DMS114 treated with DMSO at 0.1 percent for 48 hours (cell line): ENCODE results near the gene ELF2.
"Not testable (repeated sequence)": the region's sequence is repeated elsewhere in the genome, so short reads cannot be mapped to it uniquely, and the experiment has no call there.

Source experiments
- DNase-seq: peaks from one replicate; lab custom pipeline; 2025; ENCODE audit not compliant: unreplicated experiment; lab: John Stamatoyannopoulos, UW

Gene ELF2

GRCh38 chr4:139024686-139025085, 152.3 kb downstream of the ELF2 start:
- no peak for DNase-seq

GRCh38 chr4:139022835-139023234, 154.2 kb downstream of the ELF2 start:
- no peak for DNase-seq

DNA sequence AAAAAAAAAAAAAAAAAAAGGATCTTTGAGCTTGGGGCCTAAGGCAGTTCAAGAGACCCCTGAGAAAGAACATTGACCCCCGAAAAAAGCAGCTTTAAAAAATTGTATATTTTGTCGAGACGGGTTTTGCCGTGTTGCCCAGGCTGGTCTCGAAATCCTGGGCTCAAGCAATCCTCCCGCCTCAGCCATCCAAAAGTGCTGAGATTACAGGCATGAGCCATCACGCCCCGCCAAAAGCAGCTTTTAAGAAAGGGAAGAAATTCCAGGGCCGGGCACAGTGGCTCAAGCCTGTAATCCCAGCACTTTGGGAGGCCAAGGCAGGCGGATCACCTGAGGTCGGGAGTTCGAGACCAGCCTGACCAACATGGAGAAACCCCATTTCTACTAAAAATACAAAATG, 155.9 kb downstream of the ELF2 start:
- not testable (repeated sequence) for DNase-seq

GRCh38 chr4:139020384-139020783, 156.6 kb downstream of the ELF2 start:
- no peak for DNase-seq

DNA sequence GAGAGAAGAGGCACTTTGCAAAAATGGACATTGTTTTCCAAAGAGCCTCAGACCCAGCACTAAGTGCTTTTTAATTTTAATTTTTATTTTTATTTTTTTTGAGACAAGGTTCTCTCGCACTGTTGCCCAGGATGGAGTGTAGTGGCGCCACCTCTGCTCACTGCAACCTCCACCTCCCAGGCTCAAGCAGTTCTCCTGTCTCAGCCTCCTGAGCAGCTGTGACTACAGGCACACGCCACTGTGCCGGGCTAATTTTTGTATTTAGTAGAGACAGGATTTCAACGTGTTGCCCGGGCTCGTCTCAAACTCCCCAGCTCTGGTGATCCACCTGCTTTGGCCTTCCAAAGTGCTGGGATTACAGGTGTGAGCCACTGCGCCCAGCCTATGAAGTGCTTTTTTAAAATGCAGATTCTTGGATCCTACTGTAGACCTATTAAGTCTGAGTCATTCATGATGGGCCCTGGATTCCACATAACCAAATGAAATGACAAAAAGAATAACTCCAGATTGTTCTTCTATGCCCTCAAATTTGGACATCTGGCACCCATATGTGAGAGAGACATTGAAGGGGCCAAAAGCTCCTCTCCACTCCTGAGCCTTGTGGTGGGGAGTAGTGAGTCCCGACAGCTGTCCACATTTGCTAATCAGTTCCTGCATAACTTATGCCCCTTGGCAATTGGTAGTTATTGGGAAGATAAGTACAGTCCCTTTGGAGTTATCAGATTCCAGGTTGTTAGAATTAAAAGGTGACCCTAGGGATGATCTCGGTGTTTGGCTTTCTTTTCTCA, 157.9 kb downstream of the ELF2 start:
- DNase-seq: no peak

DNA sequence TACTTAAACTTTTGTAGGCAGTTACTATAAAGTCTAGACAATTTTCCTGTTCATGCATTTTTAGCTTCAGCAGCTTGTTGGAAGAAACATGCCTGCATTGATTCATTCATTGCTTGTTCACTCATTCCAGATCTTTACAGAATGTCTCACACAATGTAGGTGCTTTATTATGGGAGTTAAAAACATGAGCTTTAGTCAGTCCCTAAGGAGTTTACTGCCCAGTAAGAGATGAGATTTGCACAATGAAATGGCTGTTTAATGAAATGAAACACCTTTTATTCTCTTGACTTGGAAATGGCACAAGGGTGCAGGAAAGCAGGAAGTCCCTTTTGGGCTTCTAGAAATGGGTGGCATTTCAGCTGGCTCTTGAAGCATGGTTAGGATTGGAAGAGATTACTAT, 158.5 kb downstream of the ELF2 start:
- no peak for DNase-seq

GRCh38 chr4:139017861-139018260, 159.2 kb downstream of the ELF2 start:
- DNase-seq: no peak

- no peak for DNase-seq
Measured at GRCh38 chr4:139015948-139016471, 161.0 kb downstream of the ELF2 start.

GRCh38 chr4:139015269-139015947, 161.6 kb downstream of the ELF2 start, which contains the start of gene NOCT:
NOCT (plus strand) TSS chr4:139015781; CDS start chr4:139015982, 201 bp downstream.
- peak; percentile 64 for DNase-seq

- no peak for DNase-seq
Measured at GRCh38 chr4:139014371-139015268, 162.4 kb downstream of the ELF2 start.

DNA sequence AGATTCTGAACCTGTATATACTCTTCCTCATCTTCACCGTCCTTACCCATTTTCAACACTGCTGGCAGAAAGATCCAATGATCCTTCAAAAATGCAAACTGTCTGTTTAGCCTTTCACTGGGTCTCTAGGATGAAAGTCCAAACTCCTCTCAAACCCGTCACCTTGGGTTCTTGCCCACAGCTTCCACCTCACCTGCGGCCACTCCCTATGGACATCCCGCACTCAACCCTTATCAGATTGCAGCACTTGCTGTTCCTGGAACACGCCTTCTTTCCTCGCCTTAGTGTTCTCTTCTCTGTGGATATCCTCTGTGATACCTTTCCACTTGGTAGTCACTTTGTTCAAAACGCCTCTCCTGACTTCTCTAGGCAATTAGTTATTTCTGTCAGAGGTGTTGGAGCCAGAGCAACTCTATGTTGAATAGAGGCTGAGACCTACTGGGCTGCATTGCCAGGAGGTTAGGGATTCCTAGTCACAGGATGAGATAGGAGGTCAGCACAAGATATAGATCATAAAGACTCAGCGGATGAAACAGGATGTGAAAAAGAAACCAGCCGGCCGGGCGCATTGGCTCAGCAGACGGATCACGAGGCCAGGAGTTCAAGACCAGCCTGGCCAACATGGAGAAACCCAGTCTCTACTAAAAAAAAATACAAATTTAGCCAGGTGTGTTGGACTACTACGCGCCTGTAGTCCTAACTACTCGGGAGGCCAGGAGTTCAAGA, 165.6 kb downstream of the ELF2 start:
- DNase-seq: no peak

DNA sequence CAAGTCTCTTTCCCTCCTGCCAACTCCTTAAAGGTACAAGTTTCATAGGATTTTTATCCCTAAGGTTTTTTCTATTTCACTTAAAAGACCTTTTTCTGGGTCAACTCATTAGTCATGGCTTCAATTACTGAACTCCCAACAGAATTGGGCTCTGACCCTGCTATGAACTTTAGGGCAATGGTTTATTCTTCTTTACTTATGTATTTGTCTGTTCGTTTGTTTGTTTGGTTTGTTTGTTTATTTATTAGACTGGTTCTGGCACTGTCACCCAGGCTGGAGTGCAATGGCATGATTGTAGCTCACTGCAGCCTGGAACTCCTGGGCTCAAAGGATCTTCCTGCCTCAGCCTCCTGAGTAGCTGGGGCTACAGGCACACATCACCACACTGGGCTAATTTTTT, 167.3 kb downstream of the ELF2 start:
- no peak for DNase-seq

DNA sequence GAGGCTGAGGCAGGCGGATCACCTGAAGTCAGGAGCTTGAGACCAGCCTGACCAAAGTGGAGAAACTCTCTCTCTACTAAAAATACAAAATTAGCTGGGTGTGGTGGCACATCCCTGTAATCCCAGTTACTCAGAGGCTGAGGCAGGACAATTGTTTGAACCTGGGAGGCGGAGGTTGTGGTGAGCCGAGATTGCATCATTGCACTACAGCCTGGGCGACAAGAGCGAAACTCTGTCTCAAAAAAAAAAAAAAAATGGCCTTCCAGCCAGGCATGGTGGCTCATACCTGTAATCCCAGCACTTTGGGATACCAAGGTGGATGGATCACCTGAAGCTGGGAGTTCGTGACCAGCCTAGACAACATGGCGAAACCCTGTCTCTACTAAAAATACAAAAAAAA, 168.7 kb downstream of the ELF2 start:
- DNase-seq: not testable (repeated sequence)

DNA sequence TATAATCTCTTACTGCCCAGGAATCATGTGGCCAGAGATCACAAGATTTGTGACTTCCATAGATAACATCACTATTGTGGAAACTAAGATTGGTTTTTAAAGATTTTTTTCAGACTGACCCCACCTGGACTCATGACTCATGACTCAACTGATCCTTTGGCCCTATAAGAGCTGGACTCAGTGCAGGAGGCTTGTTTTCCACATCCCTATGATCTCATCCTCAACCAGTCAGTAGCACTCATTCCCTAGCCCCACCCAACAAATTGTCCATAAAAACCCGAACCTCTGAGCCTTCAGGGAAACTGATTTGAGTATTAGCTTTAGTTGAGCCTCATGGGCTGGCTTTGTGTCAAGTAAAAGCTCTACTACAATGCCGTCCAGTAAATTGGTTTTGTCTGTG, 169.4 kb downstream of the ELF2 start:
- DNase-seq: no peak
